Smooth muscle cell of the brain vasculature (primary cell): ENCODE measurements around the gene POLDIP2.
"Not testable (repeated sequence)": the region's sequence is repeated elsewhere in the genome, so short reads cannot be mapped to it uniquely, and the experiment has no call there.

ENCODE experiments used
- DNase-seq: peaks from one replicate; pipeline ENCODE4 v3.0.0-alpha.2; 2012; ENCODE audit warnings: low read depth, low spot score

Gene POLDIP2

GRCh38 chr17:28365487-28365886 lies 8.2 kb upstream of the POLDIP2 start:
- no peak for DNase-seq

- no peak for DNase-seq
Observed at GRCh38 chr17:28364665-28365363, 7.5 kb upstream of the POLDIP2 start, which contains the start of gene SEBOX. Gene SEBOX (minus strand): TSS chr17:28365199. CDS start chr17:28365151, 48 bp downstream.

GRCh38 chr17:28363776-28364650 lies 6.7 kb upstream of the POLDIP2 start:
- DNase-seq = no peak

GRCh38 chr17:28363186-28363585 lies 5.9 kb upstream of the POLDIP2 start:
- DNase-seq = no peak

- DNase-seq = no peak
Observed at GRCh38 chr17:28357901-28358197, 522 bp upstream of the POLDIP2 start.

GRCh38 chr17:28350271-28350670 lies 7.1 kb downstream of the POLDIP2 start:
- DNase-seq = no peak

- DNase-seq = no peak
Observed at GRCh38 chr17:28348979-28349378, 8.3 kb downstream of the POLDIP2 start.

- DNase-seq = no peak
Observed at GRCh38 chr17:28347261-28347891, 10.0 kb downstream of the POLDIP2 start.

- no peak for DNase-seq
Observed at GRCh38 chr17:28346746-28347246, 10.5 kb downstream of the POLDIP2 start.

GRCh38 chr17:28346199-28346580 lies 11.1 kb downstream of the POLDIP2 start:
- no peak for DNase-seq

- no peak for DNase-seq
Observed at GRCh38 chr17:28345419-28346198, 11.7 kb downstream of the POLDIP2 start.

- no peak for DNase-seq
Observed at GRCh38 chr17:28344435-28344901, 12.9 kb downstream of the POLDIP2 start.

GRCh38 chr17:28344011-28344410 lies 13.3 kb downstream of the POLDIP2 start:
- DNase-seq = no peak

GRCh38 chr17:28343491-28343932 lies 13.8 kb downstream of the POLDIP2 start:
- no peak for DNase-seq

- no peak for DNase-seq
Observed at GRCh38 chr17:28342313-28342712, 15.0 kb downstream of the POLDIP2 start.

- no peak for DNase-seq
Observed at GRCh38 chr17:28341516-28341915, 15.8 kb downstream of the POLDIP2 start.

- DNase-seq = no peak
Observed at GRCh38 chr17:28340374-28340773, 17.0 kb downstream of the POLDIP2 start.

- no peak for DNase-seq
Observed at GRCh38 chr17:28339431-28339830, 17.9 kb downstream of the POLDIP2 start.

- not testable (repeated sequence) for DNase-seq
Observed at GRCh38 chr17:28338769-28339212, 18.5 kb downstream of the POLDIP2 start.

- no peak for DNase-seq
Observed at GRCh38 chr17:28338056-28338768, 19.1 kb downstream of the POLDIP2 start.
